HepG2 (cell line): ENCODE data around the gene LDLRAD4. TPM values are rescaled to one million over a fixed set of nuclear protein-coding genes. Genes with fewer than 3 reads are reported as not detected.

Experiments
- MTF2 ChIP-seq: sonication (generic); formaldehyde crosslinking; IDR thresholded peaks from 2 replicates; pipeline ENCODE4 v1.5.0; 2020; ENCODE audit warnings: missing genetic modification reagents, borderline replicate concordance
- NR2C2 ChIP-seq: sonication (generic); formaldehyde crosslinking; IDR thresholded peaks from 2 replicates; pipeline ENCODE4 v1.4.0; 2020; ENCODE audit warnings: missing genetic modification reagents, mild to moderate bottlenecking, moderate library complexity, borderline replicate concordance
- SPEN ChIP-seq: sonication (generic); formaldehyde crosslinking; IDR thresholded peaks from 2 replicates; pipeline ENCODE4 v1.5.1; 2020; ENCODE audit warnings: low read depth, mild to moderate bottlenecking, missing genetic modification reagents
- ZNF329 ChIP-seq: sonication (generic); formaldehyde crosslinking; IDR thresholded peaks from 2 replicates; pipeline ENCODE4 v1.9.0; 2021; ENCODE audit warnings: low read depth, mild to moderate bottlenecking, missing genetic modification reagents
- ZNF468 ChIP-seq: sonication (generic); formaldehyde crosslinking; IDR thresholded peaks from 2 replicates; pipeline ENCODE4 v1.8.0; 2022; ENCODE audit warnings: mild to moderate bottlenecking, moderate library complexity, missing genetic modification reagents
- ZNF788 ChIP-seq: sonication (generic); formaldehyde crosslinking; IDR thresholded peaks from 2 replicates; pipeline ENCODE4 v1.5.0; 2020; ENCODE audit warnings: mild to moderate bottlenecking, missing genetic modification reagents, borderline replicate concordance
- polyA plus RNA-seq, 8 experiments: library from polyadenylated mRNA; depleted of rRNA in 3 of 8; stranded (reverse) in 7 of 8; unstranded in 1 of 8; fragments of >200 nt; fragmentation: Illumina TruSeq in 4 of 8; extraction: Trizol in 4 of 8; gene quantifications; 2 replicates each; pipeline versions ENCODE4 v1.2.1 to v1.2.3, GENCODE V29; 2011 to 2016; ENCODE audit warnings: low read depth in 4 of 8, missing spikeins in 1 of 8, mixed read lengths in 1 of 8; ENCODE audit not compliant: insufficient read depth in 1 of 8
- total RNA-seq, 5 experiments: library from RNA; depleted of rRNA; stranded (reverse); fragments of >200 nt; fragmentation: Illumina TruSeq; extraction: Trizol; gene quantifications; 2 replicates each; pipeline ENCODE4 v1.2.3, GENCODE V29; 2016; ENCODE audit warnings: low read depth in 1 of 5
- TF ChIP-seq, protein P1 (sequence below): sonication (generic); formaldehyde crosslinking; IDR thresholded peaks from 2 replicates; pipeline ENCODE4 v1.5.1; 2020; ENCODE audit warnings: mild to moderate bottlenecking, missing genetic modification reagents, borderline replicate concordance
- TF ChIP-seq, protein P2 (sequence below): IDR thresholded peaks from 2 replicates; pipeline ENCODE4 v1.4.0; 2020; ENCODE audit warnings: mild to moderate bottlenecking, missing genetic modification reagents
- TF ChIP-seq, protein P3 (sequence below): sonication (generic); formaldehyde crosslinking; IDR thresholded peaks from 2 replicates; pipeline ENCODE4 v1.5.0; 2020; ENCODE audit warnings: mild to moderate bottlenecking, low read depth, missing genetic modification reagents, borderline replicate concordance

Gene LDLRAD4
- total and polyA plus RNA-seq, 2 of the 13 experiments (the other 11 are each of a cell fraction or from before 2014, with no cell fraction given), result 13.6 to 20.9 TPM

DNA sequence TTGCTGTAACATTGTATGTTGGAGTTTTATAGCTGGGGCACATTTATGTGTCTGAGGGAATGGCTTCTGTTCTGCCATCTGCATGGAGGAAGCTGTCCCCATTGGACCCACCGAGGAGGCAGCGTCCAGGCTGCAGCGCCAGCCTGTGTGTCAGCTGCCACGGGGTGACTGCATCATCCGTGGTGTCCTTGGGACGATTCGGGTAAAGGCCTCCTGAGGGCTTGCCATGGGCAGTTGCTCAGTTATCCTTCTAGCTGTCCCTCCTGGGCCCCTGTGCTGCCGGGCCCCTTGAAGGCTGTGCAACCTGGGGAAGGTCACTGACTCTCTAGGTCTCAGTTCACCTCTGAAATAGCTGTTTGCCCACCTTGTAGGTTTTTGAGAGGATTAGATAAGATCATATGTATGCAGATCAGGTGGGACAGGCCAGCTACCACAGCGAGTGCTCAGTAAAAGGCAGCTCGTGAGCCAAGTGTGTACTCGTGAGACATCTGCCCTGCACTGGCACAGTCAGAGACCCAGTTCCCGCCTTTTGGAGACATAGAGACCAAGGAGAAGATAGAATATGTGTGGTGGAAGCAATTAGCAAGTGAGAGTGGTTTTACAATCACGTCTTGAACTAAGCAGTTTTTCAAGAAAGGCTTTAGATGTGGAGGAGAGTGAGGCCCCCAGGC lies 10.6 kb downstream of the LDLRAD4 start (continued):
- TF ChIP-seq, protein P1, sequence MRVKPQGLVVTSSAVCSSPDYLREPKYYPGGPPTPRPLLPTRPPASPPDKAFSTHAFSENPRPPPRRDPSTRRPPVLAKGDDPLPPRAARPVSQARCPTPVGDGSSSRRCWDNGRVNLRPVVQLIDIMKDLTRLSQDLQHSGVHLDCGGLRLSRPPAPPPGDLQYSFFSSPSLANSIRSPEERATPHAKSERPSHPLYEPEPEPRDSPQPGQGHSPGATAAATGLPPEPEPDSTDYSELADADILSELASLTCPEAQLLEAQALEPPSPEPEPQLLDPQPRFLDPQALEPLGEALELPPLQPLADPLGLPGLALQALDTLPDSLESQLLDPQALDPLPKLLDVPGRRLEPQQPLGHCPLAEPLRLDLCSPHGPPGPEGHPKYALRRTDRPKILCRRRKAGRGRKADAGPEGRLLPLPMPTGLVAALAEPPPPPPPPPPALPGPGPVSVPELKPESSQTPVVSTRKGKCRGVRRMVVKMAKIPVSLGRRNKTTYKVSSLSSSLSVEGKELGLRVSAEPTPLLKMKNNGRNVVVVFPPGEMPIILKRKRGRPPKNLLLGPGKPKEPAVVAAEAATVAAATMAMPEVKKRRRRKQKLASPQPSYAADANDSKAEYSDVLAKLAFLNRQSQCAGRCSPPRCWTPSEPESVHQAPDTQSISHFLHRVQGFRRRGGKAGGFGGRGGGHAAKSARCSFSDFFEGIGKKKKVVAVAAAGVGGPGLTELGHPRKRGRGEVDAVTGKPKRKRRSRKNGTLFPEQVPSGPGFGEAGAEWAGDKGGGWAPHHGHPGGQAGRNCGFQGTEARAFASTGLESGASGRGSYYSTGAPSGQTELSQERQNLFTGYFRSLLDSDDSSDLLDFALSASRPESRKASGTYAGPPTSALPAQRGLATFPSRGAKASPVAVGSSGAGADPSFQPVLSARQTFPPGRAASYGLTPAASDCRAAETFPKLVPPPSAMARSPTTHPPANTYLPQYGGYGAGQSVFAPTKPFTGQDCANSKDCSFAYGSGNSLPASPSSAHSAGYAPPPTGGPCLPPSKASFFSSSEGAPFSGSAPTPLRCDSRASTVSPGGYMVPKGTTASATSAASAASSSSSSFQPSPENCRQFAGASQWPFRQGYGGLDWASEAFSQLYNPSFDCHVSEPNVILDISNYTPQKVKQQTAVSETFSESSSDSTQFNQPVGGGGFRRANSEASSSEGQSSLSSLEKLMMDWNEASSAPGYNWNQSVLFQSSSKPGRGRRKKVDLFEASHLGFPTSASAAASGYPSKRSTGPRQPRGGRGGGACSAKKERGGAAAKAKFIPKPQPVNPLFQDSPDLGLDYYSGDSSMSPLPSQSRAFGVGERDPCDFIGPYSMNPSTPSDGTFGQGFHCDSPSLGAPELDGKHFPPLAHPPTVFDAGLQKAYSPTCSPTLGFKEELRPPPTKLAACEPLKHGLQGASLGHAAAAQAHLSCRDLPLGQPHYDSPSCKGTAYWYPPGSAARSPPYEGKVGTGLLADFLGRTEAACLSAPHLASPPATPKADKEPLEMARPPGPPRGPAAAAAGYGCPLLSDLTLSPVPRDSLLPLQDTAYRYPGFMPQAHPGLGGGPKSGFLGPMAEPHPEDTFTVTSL (CRISPR knock-in tag), result no peak
- TF ChIP-seq SPEN (CRISPR knock-in tag) (no peak), ZNF788 (CRISPR knock-in tag) (no peak), ZNF468 (CRISPR knock-in tag) (no peak), MTF2 (CRISPR knock-in tag) (no peak), NR2C2 (CRISPR knock-in tag) (no peak), ZNF329 (CRISPR knock-in tag) (no peak)
- TF ChIP-seq, protein P2, sequence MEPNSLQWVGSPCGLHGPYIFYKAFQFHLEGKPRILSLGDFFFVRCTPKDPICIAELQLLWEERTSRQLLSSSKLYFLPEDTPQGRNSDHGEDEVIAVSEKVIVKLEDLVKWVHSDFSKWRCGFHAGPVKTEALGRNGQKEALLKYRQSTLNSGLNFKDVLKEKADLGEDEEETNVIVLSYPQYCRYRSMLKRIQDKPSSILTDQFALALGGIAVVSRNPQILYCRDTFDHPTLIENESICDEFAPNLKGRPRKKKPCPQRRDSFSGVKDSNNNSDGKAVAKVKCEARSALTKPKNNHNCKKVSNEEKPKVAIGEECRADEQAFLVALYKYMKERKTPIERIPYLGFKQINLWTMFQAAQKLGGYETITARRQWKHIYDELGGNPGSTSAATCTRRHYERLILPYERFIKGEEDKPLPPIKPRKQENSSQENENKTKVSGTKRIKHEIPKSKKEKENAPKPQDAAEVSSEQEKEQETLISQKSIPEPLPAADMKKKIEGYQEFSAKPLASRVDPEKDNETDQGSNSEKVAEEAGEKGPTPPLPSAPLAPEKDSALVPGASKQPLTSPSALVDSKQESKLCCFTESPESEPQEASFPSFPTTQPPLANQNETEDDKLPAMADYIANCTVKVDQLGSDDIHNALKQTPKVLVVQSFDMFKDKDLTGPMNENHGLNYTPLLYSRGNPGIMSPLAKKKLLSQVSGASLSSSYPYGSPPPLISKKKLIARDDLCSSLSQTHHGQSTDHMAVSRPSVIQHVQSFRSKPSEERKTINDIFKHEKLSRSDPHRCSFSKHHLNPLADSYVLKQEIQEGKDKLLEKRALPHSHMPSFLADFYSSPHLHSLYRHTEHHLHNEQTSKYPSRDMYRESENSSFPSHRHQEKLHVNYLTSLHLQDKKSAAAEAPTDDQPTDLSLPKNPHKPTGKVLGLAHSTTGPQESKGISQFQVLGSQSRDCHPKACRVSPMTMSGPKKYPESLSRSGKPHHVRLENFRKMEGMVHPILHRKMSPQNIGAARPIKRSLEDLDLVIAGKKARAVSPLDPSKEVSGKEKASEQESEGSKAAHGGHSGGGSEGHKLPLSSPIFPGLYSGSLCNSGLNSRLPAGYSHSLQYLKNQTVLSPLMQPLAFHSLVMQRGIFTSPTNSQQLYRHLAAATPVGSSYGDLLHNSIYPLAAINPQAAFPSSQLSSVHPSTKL (CRISPR knock-in tag), result no peak
- TF ChIP-seq, protein P3, sequence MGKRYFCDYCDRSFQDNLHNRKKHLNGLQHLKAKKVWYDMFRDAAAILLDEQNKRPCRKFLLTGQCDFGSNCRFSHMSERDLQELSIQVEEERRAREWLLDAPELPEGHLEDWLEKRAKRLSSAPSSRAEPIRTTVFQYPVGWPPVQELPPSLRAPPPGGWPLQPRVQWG (CRISPR knock-in tag), result no peak
- TF ChIP-seq, all 625 proteins: peak for 0
